Femur (tissue), 1 donor: ENCODE data around the gene CCNL1.

ENCODE experiments used
- DNase-seq: peaks from one replicate; pipeline ENCODE4 v3.0.0-alpha.2; 2017

Gene CCNL1

DNA sequence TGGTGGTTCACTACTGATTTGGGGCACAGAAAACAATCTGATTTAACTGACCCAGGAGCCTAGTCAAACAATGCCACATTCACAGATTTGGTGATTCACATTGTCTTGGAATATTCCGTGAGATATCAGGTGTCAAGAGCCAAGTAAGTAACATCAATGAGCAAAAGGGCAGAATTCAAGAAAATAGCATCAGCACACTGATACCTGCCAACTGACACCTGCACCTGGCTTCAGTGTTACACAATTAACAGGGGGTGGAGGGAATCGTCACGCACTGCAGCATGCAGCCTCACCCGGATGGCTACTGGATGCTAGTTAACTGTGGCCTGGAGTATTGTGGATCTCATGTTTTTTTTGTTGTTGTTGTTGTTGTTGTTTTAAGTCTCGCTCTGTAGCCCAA, 17.6 kb downstream of the CCNL1 start:
- no peak for DNase-seq

DNA sequence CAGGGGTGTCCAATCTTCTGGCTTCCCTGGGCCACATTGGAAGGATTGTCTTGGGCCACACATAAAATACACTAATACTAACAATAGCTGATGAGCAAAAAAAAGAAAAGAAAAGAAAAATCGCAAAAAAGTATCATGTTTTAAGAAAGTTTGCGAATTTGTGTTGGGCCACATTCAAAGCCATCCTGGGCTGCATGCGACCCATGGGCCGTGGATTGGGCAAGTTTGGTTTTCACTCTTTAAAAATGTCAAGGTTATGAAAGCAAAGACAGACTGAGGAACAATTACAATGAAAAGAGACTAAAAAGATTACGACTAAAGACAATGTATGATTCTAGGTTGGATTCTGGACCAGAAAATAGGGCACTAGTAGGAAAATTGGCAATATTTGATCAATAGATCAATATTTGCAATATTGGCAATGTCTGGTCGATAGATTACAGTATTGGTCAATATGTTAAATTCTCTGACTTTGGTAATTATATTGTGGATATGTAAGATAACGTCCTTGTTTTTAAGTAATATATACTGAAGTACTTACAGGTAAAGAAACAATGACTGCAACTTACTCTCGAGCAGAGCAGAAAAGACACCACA, 19.9 kb downstream of the CCNL1 start:
- DNase-seq, result no peak

DNA sequence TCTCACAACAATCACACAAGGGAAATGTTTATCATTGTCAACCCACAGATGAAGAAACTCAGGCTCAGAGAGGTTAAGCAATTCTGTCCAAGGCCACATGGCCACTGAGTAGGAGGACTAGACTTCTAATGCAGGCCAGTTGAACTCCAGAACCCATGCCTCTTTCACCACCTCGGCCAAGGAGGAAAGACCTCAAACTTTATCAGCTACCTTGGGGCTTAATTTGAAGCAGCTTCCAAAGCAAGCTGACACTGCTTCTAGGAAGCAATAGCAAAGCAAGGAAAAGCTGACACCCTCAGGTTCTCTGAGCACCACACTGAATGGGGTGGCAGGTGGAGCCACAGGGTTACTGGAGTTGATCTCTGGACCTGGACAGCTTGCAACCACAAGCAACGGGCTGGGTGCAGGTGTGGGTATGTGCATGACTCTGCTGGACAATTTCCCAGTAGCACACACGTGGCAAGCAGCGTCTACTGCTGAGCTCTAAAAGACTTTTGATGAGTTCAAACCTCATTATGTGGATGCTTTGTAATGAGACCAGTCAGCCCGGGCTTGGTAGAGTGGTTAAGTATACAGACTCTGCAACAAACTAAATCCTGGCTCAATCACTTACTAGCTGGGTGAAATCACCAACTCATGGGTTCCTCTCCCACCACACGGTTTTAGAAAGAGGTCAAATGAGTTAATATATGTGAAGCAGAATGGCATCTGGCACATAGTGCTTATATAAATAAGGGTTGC, 23.1 kb downstream of the CCNL1 start:
- DNase-seq, result no peak

DNA sequence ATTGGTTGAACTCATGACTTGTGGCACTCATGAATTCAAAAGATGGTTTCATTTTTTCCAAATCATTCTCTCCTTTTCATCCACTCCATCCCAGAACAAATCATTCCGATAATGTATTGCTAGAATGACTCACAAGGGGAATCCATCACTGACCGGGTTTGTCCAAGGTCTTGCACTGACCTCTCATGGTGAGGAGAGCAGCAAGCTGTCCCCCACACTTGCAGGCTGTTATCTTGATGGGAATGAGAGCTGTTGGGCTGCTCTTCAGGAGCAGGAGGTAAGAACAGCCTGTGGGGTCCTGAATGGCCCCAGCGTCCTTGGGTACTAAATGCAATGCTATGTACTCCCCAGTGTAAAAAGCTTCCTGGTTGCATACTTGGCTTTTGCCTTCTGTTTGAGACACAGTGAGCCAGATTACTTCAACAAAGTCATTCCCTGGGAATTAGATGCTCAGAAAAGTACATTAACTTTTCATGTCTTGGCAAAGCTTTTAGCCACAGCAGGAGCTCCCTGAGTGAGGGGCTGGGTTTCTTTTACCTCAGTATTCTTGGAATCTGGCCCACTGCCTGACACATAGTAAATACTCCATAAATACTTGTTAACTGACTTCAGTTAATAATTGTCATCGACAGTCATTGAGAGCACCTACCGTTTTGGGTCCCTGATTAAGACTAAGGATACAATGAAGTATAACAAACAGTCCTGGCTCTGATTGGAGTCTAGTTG, 24.1 kb downstream of the CCNL1 start:
- DNase-seq, result no peak

DNA sequence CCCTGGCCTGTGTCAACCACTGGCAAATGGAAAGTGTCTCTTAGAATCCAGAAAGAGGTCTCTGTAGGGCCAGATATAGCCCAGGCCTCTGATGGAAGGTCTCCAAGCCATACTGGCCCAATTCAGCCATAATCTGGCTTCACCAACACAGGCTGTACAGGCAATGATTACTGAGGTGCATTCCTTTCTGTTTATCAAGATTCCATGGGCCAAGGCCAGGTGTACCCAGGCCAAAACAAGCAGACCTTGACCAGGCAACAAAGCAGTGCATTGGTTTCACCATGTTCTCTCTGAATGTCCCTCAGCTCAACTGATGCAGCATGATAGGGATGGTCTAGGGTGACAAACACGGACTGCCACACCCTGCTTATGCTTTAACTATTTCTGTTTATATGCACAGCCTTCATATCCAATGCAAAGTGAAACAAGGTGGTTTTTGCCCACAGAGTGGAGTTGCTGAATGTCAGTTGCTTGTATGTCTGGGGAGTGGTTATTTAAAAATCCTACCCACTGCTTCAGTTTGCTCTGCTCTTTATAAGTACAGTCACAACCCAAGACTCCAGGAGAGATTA, 25.2 kb downstream of the CCNL1 start:
- DNase-seq, result no peak

DNA sequence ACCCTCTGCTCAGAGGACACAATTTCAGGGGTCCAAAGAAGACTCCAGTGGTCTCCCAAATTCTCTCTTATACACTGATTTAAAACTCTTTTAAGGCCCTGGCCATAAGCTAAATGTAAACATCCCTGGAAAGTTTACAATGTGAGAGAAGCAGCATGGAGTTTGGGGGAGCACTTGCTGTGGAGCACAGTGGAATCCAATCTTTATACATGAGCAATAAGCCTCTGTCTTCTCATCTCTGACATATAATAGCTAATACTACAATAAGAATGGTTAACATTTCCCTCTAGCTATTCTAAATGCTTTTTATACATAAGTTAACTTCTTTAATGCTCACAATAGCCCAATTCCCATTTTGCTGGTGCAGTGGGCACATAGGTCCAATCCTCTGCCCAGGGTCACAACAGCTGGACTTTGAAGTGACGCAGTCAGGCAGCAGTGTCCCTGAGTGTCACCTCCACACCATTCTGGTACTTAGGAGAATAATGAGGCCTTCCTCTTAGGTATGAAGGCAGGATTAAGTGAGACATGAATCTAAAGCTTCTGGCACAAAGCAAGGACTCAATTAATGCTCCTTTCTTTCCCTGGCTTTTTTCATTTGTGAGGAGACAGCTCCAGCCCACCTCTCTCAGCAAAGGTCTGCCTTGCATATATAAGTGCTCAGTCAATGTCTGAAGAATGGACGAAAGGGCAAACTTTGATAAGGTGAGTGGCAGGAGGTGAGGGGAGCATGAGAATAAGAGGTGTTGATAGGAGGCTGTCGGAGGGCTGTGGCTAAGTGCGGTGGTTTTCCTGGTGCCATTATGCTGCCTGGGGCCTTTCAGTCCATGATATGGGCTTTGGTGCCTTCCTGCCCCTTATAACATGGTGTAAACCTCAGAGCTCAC, 26.3 kb downstream of the CCNL1 start:
- DNase-seq, result no peak

DNA sequence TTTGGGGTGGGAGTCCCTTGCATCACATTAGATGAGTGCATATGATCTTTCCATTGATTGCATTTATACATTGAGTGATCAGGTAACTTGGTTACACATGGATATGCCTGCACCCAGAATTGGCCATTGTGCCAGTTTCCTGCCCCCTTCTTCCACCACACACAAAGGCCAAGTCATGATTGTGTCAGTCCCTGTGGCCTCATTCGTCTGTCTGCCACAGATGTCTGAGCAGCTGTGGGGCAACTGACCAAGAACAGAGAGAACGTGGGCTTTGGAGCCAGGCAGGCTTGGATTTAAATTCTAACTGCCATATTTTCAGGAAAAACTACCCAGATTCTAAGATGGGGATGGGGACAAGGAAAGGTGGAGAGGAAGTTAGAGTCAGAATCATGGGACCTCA, 27.0 kb downstream of the CCNL1 start:
- DNase-seq, result no peak

DNA sequence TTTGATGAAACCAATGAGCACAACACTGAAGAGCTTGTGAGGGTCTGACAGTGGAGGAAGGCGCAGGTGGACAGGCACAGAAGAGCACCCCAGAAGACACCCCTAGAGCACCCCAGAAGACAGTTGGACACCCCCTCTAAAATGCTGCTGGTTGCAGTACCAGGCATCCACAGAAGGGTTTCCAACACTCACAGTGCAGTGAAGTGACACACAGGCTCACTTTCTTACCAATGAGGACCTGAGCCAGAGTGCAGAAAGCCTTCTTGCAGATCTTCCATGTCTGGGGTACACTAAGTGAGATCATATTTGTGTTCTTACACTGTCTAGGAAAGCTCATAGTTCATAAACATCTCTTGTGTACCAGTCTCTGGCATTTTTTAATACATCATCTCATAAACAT, 27.6 kb downstream of the CCNL1 start:
- DNase-seq, result no peak

DNA sequence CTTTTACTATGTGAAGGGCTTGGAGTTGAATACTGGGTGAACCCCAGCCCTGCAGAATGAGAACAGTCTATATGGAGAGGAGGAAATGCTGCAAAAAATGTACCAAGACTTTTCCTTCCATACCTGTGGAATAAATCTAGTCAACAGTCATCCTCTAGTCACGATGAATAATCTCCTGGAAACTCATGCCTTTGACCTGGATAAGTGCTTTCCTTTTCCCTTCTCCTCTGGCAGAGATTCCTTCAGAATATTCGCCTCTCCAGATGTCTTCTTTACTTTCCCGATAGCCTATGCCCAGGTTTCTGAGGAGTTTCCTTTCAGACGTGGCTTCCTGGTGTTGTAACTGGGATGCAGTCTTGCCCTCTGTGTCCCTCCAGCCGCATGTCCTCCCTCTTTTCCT, 28.1 kb downstream of the CCNL1 start:
- DNase-seq, result no peak

DNA sequence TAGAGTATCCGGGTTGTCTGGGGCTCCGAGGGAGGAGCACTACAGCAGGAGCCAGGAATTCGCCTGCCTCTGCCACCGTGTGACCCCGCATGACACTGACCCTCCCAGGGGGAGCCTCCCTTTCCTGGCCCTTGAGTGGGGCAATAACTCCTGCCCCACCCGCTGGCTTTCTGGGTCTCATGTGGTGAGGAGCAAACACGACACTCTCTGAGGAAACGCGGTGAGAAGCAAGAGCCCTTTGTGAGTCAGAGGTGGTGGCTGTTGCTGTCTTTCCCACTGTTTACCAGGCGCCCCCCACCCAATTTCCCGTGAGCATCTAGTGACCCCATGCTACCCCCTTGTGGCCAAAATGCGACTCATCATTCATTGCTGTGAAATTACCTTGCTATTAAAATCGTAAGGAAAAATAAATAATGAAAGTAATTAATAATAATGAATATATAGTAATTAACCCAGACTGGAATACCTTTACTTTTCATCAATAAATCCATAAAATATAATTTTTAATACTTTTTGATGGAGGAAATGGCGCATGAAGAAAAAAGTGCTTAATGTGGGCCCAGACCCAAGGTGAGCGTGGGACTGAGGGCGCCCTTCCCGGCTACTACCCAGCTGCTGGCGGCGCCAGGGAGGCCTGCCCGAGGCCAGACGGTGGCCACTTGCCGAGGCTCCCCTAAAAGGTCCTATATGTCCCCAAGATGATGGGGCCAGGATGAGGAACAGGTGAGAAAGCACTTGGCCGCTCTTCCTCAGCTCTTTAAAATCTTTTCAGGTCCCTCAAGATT, 29.3 kb downstream of the CCNL1 start:
- peak; percentile 59 for DNase-seq

DNA sequence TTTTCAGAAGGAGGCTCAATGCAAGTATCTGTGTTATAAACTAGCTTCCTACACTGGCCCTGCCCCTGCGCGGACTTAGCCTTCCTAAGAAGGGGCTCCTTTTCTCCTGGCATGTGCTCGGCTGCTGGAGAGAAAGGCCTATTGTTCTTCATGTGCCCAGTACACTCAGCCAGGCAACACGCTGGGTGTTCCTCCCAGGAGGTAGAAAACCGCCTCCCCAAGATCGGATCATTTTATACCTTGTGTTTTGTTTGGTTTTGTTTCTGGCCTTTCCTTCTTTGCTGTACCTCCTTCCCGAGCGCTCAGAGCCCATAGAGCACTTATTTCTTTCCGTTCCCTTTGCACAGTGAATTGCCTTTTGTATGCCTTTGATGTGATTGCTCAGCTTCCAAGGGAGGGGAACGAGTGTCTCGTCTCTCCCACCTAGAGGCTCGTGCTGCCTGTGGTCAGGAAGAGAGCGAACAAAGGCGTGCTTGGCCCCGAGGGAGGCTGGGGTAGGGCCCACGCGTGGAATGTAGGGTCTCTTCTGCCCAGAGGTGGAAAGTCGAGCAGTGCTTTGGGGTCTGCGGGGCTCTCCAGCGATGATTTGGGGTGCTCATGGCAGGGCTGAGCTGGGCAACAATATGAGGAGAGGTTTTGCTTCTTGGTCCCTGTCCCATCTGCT, 30.0 kb downstream of the CCNL1 start:
- DNase-seq, result no peak

DNA sequence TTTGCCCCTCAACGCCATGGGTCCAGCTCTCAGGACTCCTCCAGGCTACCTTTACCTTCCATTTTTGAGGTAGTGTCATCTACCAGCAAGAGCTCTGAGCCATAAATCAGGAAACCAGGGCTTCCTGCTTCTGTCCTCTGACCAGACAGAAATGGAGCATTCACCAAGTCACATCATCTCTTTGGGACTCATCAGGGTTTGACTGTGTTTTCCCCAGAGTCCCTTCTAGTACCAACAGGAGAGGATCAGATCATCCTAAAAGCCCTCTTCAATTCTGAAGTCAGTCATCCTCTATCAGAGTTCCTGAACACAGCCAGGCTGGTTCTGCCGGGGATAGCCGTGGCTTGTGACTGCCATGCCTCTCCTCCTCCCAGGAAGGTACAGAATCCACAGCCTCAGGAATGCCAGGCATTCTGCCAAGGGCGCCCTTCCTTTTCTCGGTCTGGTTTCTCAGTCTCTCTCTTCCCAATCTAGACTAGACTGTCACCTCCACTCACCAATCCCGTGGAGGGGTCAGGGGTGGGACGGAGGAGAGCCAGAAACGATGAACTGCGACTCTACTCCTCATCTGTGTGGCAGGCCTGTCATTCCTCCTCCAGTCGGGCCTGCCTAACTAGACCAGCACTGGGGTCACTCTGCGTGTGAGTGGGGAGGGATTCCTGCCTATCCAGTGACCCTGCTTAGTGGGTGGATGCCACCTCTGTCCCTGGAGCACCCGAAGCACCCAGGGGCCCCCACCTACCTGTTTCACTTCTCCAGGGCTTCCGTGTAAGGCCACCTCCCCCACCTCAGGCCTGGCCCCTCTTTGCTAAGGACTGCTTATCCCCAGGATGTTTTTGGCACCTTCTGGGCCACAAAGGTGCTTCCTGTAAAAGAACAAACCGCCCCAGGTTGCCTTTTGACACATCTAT, 30.9 kb downstream of the CCNL1 start:
- no peak for DNase-seq

DNA sequence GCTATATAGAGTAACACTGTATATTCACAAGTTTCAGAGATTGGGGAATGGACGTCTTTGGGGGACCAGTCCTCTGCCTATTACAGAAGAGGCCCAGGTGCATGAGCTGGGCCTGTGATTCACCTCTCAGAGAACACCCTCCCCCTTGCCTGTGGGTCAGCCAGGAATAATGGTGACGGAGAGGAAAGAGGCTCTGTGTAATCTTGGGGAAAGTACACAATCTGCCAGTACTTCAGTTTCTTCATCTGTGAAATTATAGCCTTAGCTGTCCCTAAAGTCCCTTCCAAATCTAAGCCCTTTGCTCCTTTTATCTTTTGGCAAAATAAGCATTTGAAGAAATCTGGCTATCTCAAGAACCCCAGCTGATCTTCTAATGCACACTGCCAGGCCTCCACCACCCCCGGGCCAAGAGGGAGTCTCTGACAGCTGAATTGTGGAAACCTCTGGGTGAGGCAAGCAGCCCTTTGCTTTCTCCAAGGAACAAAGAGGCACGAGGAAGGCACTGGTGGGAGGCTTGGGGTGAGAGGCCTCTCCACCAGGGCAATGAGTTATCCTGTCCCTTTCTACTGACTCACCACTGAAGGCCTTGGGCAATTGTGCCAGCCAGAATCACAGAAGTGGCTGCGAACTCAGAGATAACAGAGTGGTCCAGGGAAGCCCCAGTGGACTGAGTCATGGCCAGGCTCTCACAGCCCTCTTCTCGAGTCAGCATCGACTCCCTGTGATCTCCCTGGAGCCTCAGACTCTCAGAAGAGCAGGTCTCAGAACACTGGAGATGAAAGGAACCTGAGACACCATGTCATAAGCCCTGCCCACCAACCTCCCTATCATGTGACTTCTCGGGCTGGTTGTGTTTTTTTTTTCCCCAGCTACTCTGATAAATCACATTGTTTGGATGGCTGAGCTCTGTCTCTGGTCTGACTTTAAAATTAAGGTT, 31.8 kb downstream of the CCNL1 start:
- DNase-seq, result no peak

DNA sequence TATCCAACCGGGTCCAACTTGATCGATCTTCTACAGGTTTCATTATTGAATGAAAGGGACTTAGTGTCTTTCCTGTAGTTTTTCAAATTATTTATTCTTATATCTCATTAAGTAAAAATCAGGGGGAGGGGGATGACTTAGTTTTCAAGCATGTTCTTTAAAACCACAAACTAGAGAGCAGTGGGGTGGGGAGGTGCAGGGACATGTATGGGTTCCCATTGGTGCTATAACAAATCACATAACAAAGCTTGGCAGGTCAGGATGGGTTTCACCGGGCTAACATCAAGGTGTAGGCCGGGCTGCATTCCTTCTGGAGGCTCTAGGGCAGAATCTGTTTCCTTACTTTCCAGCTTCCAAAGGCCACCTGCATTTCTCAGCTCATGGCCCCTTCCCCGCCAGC, 32.7 kb downstream of the CCNL1 start:
- DNase-seq, result no peak

DNA sequence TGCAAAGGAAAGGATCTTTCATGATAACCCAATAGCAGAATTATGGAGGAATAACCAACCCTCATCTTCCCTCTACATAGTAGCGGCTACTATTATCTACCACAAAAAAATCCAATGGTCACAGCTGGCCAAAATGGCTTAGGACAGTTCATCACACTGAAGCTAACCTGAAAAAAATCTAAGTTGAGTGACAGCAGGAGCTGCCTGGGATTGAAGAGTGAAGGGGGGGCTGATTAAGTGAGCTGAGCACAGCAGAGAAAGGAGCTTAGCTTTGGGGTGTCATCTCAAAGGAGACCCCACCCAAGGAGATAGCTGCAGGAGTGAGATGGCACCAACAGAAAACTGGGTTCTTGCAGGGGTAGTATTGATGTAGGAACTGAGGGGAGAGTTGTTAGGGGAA, 33.6 kb downstream of the CCNL1 start:
- DNase-seq, result no peak

DNA sequence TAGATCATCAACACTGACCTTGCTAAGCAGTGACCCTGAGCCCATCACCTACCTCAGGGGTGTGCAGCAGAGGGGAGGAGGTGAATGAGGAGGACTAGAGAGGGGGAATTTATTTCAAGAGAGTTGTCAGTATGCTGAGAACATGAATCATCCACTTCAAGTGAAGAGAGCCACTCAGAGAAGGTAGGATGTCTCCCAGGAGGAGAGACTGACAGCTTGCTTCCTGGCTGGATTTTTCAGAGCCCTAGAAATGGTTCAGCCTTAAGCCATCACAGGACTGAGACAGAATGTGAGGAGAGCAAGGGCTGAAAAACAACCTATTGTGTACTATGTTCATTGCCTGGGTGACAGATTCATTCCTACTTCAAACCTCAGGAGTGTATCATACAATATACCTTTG, 34.8 kb downstream of the CCNL1 start:
- DNase-seq, result no peak

DNA sequence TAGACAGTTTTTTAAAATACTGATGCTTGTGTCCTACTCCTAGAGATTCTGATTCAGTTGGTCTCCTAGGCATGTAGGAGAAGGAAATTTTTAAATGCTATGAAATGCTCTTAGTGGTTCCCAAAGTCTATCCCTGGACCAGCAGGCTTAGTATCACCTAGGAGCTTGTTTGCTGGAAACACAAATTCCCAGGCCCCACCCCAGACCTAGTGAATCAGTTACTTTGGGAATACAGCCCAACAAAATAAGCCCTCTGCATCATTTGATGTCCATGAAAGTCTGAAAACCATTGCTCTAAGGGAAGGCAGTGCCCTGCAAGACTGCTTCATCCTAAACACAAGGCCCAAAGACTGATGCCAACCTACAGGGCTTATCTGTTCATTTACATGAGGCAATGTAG, 36.3 kb downstream of the CCNL1 start:
- no peak for DNase-seq

DNA sequence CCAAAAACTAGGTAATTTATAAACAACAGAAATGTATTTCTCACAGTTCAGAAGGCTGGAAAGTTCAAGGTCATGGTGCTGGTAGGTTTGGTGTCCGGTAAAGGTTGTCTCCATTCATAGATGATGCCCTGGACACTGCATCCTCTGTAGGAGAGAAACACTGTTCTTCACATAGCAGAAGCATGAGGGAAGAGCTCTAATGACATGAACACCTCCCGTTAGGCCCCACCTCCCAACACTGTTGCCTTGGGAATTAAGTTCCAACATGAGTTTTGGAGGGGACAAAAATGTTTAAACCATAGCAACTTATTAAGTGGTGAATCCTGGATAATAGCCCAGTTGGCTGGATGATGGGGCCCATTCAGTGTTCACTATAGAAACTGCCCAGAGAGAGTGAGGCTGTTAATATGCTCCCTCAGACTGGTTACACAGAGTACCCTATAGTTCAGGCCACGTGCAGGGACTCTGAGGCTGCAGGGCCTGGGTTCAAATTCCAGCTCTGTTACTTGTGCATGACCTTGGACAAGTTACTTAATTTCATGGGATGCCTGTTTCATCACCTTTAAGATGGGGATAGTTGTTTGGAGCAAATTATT, 37.0 kb downstream of the CCNL1 start:
- DNase-seq, result no peak

DNA sequence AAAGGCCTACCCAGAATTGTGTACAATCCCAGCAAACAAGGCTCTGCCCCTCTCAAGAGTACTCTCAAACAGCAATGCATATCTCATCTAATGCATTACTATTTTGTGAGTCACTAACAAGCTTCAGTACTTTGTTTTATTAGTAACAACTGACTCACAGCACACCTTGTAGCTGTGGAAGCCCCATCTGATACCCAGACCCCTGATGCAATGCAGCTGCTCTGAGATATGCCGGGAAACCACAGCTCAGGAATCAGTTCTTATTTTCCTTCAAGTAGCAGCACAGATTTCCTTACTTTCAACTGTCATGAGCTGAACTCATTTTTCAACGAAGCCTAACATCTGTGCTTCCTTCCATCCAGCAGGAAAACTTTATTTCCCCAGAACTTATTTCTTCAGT, 37.8 kb downstream of the CCNL1 start:
- no peak for DNase-seq
